Transverse colon (tissue), 4 donors: ENCODE results near the gene CDK5RAP2.

Experiments
- EP300 ChIP-seq: sonication (generic); formaldehyde crosslinking; IDR thresholded peaks from one replicate; pipeline ENCODE4 v1.6.1; 2017; ENCODE audit warnings: antibody characterized with exemption, low read depth
- POLR2A ChIP-seq: fragments of 450-650 bp; IDR thresholded peaks from one replicate; pipeline ENCODE4 v1.6.1; 2016; ENCODE audit warnings: antibody characterized with exemption, mild to moderate bottlenecking, moderate library complexity
- POLR2AphosphoS5 ChIP-seq, 3 donors: sonication (generic); formaldehyde crosslinking; IDR thresholded peaks; one replicate each; pipeline ENCODE4 v1.6.1; 2016; ENCODE audit warnings: antibody characterized with exemption in 3 of 3
- TF ChIP-seq, protein P1 (sequence below), 5 experiments: fragments of 200-600 bp in 3 of 5; fragments of 450-650 bp in 2 of 5; sonication (generic) in 3 of 5; IDR thresholded peaks; 1 replicate in 2 of 5; 2 replicates in 3 of 5; pipeline ENCODE4 v1.5.1; 2016 to 2017; ENCODE audit warnings: antibody characterized with exemption in 5 of 5, inconsistent platforms in 3 of 5, mild to moderate bottlenecking in 2 of 5, moderate library complexity in 1 of 5

DNA sequence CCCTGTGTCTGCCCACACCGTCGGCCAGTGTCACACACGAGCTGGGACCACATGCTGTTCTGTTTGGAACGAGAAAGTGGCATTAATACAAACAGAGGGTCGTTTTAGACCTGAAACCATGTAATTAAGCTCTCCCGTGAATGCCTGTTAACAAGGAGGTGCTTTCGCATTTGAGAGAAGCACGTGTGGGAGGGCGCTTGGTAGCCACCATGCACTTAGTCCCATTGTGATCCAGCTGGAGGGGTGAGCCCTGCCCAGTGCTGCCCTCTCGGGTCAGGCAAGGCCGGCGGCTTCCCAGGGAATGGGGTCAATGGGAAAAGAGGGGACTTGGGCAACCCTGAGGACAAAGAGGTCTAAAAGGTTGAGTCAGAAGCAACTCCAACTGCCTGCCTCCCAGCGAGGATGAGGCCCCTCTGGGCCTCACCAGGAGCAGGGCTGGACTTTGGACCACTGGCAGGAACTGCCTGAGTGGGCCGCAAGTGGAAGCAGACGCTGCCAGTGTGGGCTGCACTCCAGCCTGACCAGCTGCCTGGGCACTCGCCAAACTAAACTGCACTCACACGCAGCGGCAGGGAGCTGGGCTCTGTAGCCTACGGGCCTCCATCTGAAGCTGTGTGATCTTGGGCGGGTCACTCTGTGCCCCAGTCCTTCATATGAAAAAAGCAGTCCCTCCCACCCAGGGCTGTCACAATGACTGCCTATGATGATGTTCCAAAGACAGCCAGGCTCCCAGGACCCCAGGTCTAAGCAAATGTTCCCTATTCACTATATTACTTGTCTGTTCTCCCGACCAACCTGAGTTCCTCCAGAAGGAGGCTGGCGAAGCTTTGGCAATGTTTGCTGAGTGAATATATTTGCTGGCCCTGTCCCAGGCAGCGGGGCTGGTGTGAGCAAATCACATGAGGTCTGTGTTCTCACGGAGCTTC lies 195.7 kb downstream of the CDK5RAP2 start:
- TF ChIP-seq, protein P1, sequence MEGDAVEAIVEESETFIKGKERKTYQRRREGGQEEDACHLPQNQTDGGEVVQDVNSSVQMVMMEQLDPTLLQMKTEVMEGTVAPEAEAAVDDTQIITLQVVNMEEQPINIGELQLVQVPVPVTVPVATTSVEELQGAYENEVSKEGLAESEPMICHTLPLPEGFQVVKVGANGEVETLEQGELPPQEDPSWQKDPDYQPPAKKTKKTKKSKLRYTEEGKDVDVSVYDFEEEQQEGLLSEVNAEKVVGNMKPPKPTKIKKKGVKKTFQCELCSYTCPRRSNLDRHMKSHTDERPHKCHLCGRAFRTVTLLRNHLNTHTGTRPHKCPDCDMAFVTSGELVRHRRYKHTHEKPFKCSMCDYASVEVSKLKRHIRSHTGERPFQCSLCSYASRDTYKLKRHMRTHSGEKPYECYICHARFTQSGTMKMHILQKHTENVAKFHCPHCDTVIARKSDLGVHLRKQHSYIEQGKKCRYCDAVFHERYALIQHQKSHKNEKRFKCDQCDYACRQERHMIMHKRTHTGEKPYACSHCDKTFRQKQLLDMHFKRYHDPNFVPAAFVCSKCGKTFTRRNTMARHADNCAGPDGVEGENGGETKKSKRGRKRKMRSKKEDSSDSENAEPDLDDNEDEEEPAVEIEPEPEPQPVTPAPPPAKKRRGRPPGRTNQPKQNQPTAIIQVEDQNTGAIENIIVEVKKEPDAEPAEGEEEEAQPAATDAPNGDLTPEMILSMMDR (IDR thresholded peaks at IDR 0.05) = no peak
- no peak for TF ChIP-seq POLR2AphosphoS5 (IDR thresholded peaks at IDR 0.05)
- no peak for TF ChIP-seq POLR2A
- no peak for TF ChIP-seq EP300
